Tibial nerve (tissue), 4 donors: ENCODE results near the gene FAM131C.

Source experiments
- EP300 ChIP-seq, 2 donors: sonication (generic); formaldehyde crosslinking; IDR thresholded peaks; one replicate each; pipeline ENCODE4 v1.6.1; 2017; ENCODE audit warnings: antibody characterized with exemption in 2 of 2, mild to moderate bottlenecking in 1 of 2
- POLR2A ChIP-seq, 2 donors: fragments of 450-650 bp; IDR thresholded peaks; one replicate each; pipeline ENCODE4 v1.6.1; 2017; ENCODE audit warnings: antibody characterized with exemption in 2 of 2, mild to moderate bottlenecking in 2 of 2, moderate library complexity in 2 of 2
- TF ChIP-seq, protein P1 (sequence below), 5 experiments: fragments of 200-600 bp in 3 of 5; fragments of 450-650 bp in 2 of 5; sonication (generic) in 3 of 5; IDR thresholded peaks; one replicate each; pipeline ENCODE4 v1.5.1; 2016 to 2019; ENCODE audit warnings: antibody characterized with exemption in 5 of 5, mild to moderate bottlenecking in 3 of 5, moderate library complexity in 2 of 5

DNA sequence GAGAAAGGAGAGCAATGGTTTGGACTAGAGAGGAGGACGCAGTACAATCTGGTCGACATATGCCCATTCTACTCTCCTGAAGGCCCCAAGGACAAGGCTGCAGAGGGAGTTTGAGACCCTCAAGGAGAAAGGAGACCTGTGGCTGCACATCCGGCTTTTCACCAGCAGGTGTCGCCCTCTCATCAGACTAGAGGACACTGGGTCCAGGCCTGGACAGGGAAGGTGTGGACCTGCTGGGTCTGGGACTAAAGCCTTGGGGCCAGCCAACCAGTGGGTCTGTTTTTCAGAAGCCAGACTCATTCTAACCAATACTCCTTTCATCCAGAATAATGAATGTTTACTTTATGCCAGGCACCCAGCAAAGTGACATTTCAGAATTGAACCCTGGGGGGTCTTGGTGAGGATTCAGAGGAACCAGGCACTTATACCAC, 64.4 kb downstream of the FAM131C start:
- TF ChIP-seq, protein P1, sequence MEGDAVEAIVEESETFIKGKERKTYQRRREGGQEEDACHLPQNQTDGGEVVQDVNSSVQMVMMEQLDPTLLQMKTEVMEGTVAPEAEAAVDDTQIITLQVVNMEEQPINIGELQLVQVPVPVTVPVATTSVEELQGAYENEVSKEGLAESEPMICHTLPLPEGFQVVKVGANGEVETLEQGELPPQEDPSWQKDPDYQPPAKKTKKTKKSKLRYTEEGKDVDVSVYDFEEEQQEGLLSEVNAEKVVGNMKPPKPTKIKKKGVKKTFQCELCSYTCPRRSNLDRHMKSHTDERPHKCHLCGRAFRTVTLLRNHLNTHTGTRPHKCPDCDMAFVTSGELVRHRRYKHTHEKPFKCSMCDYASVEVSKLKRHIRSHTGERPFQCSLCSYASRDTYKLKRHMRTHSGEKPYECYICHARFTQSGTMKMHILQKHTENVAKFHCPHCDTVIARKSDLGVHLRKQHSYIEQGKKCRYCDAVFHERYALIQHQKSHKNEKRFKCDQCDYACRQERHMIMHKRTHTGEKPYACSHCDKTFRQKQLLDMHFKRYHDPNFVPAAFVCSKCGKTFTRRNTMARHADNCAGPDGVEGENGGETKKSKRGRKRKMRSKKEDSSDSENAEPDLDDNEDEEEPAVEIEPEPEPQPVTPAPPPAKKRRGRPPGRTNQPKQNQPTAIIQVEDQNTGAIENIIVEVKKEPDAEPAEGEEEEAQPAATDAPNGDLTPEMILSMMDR (IDR thresholded peaks at IDR 0.05): peak; percentile 87 to 97 (median 95)
- no peak for TF ChIP-seq POLR2A (IDR thresholded peaks at IDR 0.05)
- no peak for TF ChIP-seq EP300 (IDR thresholded peaks at IDR 0.05)
